Natural killer cell treated with Interleukin-12 subunit alpha and Interleukin-12 subunit beta and Interleukin-15 and Interleukin-18, amount 100 ng/mL, for 72 hours (primary cell): ENCODE results near the gene MACF1. TPM values are rescaled to one million over a fixed set of nuclear protein-coding genes. Genes with fewer than 3 reads are reported as not detected.

ENCODE experiments used
- total RNA-seq, 2 donors: library from RNA; stranded (reverse); gene quantifications; one replicate each; pipeline ENCODE4 v1.2.3, GENCODE V29; 2022

MACF1 gene
- total RNA-seq, 2 donors from 2014 or later: 370 to 514 TPM

Other genes with a start within 250 kb of the MACF1 start
- 10 to 100 TPM; 71.0 to 88.3 TPM for gene AKIRIN1, start 213.4 kb upstream of the MACF1 start, total RNA-seq
- gene NDUFS5, start 178.3 kb upstream of the MACF1 start, total RNA-seq: 100 to 1,000 TPM; 134 to 142 TPM